IMR-90 (cell line): ENCODE results near the gene ARHGAP10. TPM values are rescaled to one million over a fixed set of nuclear protein-coding genes. Genes with fewer than 3 reads are reported as not detected.
A peak's percentile ranks its signal among the peaks of the same experiment; 100 is the strongest.

Source experiments
- ATAC-seq: fragments of 200-7000 bp; cut with Tn5 transposase; 2 replicates; pipeline ENCODE4 v1.9.1; 2020; ENCODE audit warnings: low read depth, mild to moderate bottlenecking, moderate library complexity
- BruUV-seq: library from RNA; stranded (reverse); fragments of 400-500 nt; replicated peaks from 2 replicates; lab custom pipeline; 2021; lab: Mats Ljungman, UMichigan
- CTCF ChIA-PET: fragments of 300-600 bp; formaldehyde crosslinking; extraction: SDS; loops from one replicate; lab custom pipeline; 2021; ENCODE audit warnings: antibody characterized with exemption; lab: Yijun Ruan, JAX
- POLR2A ChIA-PET: fragments of 300-600 bp; sonication (Branson Sonifier 250); formaldehyde crosslinking; loops from one replicate; lab custom pipeline; 2022; ENCODE audit warnings: antibody characterized with exemption; ENCODE audit not compliant: unreplicated experiment; lab: Charles Lee
- DNase-seq: peaks from one replicate; pipeline ENCODE4 v3.0.0; 2013
- H2AFZ ChIP-seq: replicated peaks from 2 replicates; pipeline ENCODE3; 2013; ENCODE audit warnings: low read length, mild to moderate bottlenecking; ENCODE audit not compliant: poor library complexity
- H2AK5ac ChIP-seq: 2 replicates; pipeline ENCODE4 v1.6.1; 2013; ENCODE audit warnings: low read depth, low read length, inconsistent platforms
- H2AK9ac ChIP-seq: replicated peaks from 2 replicates; pipeline ENCODE3; 2013; ENCODE audit warnings: mild to moderate bottlenecking, low read depth, low read length, moderate library complexity; ENCODE audit not compliant: poor library complexity
- H2BK120ac ChIP-seq: 2 replicates; pipeline ENCODE4 v1.6.1; 2013; ENCODE audit warnings: low read depth, low read length, inconsistent platforms
- H2BK15ac ChIP-seq: 3 replicates; pipeline ENCODE4 v1.6.1; 2013; ENCODE audit warnings: low read depth, low read length, inconsistent platforms
- H2BK20ac ChIP-seq: 2 replicates; pipeline ENCODE4 v1.6.1; 2013; ENCODE audit warnings: low read depth, mild to moderate bottlenecking, inconsistent platforms, low read length, moderate library complexity
- H2BK5ac ChIP-seq: 2 replicates; pipeline ENCODE4 v1.6.1; 2013; ENCODE audit warnings: mild to moderate bottlenecking, low read depth, low read length, inconsistent platforms; ENCODE audit not compliant: poor library complexity, severe bottlenecking
- H3K14ac ChIP-seq: replicated peaks from 2 replicates; pipeline ENCODE4 v1.6.1; 2013; ENCODE audit warnings: low read depth, low read length, inconsistent platforms
- H3K18ac ChIP-seq: 2 replicates; pipeline ENCODE4 v1.6.1; 2013; ENCODE audit warnings: low read depth, low read length, control low read depth
- H3K23ac ChIP-seq: 2 replicates; pipeline ENCODE4 v1.6.1; 2013; ENCODE audit warnings: low read depth, low read length, inconsistent platforms
- H3K27ac ChIP-seq: 2 replicates; pipeline ENCODE4 v1.5.1; 2013; ENCODE audit warnings: mild to moderate bottlenecking, control low read depth, low read length; ENCODE audit not compliant: insufficient read depth
- H3K27me3 ChIP-seq: 2 replicates; pipeline ENCODE4 v1.6.1; 2013; ENCODE audit warnings: low read length; ENCODE audit not compliant: control insufficient read depth, insufficient read depth
- H3K36me3 ChIP-seq: 2 replicates; pipeline ENCODE4 v1.6.1; 2013; ENCODE audit warnings: low read length, mixed read lengths; ENCODE audit not compliant: control insufficient read depth, insufficient read depth
- H3K4ac ChIP-seq: 2 replicates; pipeline ENCODE4 v1.6.1; 2013; ENCODE audit warnings: low read depth, low read length, inconsistent platforms
- H3K4me1 ChIP-seq: 2 replicates; pipeline ENCODE4 v1.6.1; 2013; ENCODE audit warnings: low read length, mixed read lengths; ENCODE audit not compliant: control insufficient read depth, insufficient read depth
- H3K4me2 ChIP-seq: 2 replicates; pipeline ENCODE4 v1.6.1; 2013; ENCODE audit warnings: low read depth, mild to moderate bottlenecking, control low read depth, low read length, moderate library complexity
- H3K4me3 ChIP-seq: 2 replicates; pipeline ENCODE4 v1.5.1; 2013; ENCODE audit warnings: low read depth, mild to moderate bottlenecking, control low read depth, low read length, moderate library complexity; ENCODE audit not compliant: insufficient read depth
- H3K56ac ChIP-seq: 2 replicates; pipeline ENCODE4 v1.6.1; 2013; ENCODE audit warnings: low read length, inconsistent platforms; ENCODE audit not compliant: insufficient read depth; ENCODE audit errors: extremely low read depth
- H3K79me1 ChIP-seq, 2 experiments: 2 replicates each; pipeline ENCODE4 v1.6.1; 2013; ENCODE audit warnings: low read length in 2 of 2, inconsistent platforms in 1 of 2, low read depth in 1 of 2
- H3K9ac ChIP-seq: 2 replicates; pipeline ENCODE4 v1.6.1; 2013; ENCODE audit warnings: low read depth, low read length, control low read depth
- H3K9me1 ChIP-seq: 2 replicates; pipeline ENCODE4 v1.6.1; 2013; ENCODE audit warnings: low read length, inconsistent platforms; ENCODE audit not compliant: insufficient read depth
- H3K9me3 ChIP-seq: 2 replicates; pipeline ENCODE4 v1.6.1; 2013; ENCODE audit warnings: low read length; ENCODE audit not compliant: control insufficient read depth, insufficient read depth
- H4K20me1 ChIP-seq: 2 replicates; pipeline ENCODE4 v1.6.1; 2013; ENCODE audit warnings: low read length, inconsistent platforms; ENCODE audit not compliant: insufficient read depth
- H4K5ac ChIP-seq: 2 replicates; pipeline ENCODE4 v1.6.1; 2013; ENCODE audit warnings: mild to moderate bottlenecking, low read depth, low read length, control low read depth
- H4K8ac ChIP-seq, 2 experiments: 2 replicates each; pipeline ENCODE4 v1.6.1; 2013; ENCODE audit warnings: low read depth in 2 of 2, low read length in 2 of 2, control low read depth in 1 of 2, inconsistent platforms in 1 of 2
- H4K91ac ChIP-seq: 2 replicates; pipeline ENCODE4 v1.6.1; 2013; ENCODE audit warnings: low read depth, low read length, inconsistent platforms; ENCODE audit not compliant: insufficient read depth
- FOS ChIP-seq: fragments of 150-350 bp; IDR thresholded peaks from 2 replicates; pipeline ENCODE4 v1.6.1; 2016; ENCODE audit warnings: low read depth, low read length
- MAFK ChIP-seq: IDR thresholded peaks from 2 replicates; pipeline ENCODE4 v1.6.1; 2012; ENCODE audit warnings: low read depth, low read length, improper control_type of control experiment
- MAZ ChIP-seq: IDR thresholded peaks from 2 replicates; pipeline ENCODE4 v1.6.1; 2012; ENCODE audit warnings: low read depth, mild to moderate bottlenecking, low read length, improper control_type of control experiment, moderate library complexity, borderline replicate concordance
- RCOR1 ChIP-seq: IDR thresholded peaks from 2 replicates; pipeline ENCODE4 v1.6.1; 2012; ENCODE audit warnings: mild to moderate bottlenecking, low read length, improper control_type of control experiment; ENCODE audit not compliant: insufficient replicate concordance
- WGBS, 2 experiments: methylation state at CpG; one replicate each; pipeline versions ENCODE4 v1.1.5 to v1.1.7; 2013; ENCODE audit warnings: missing lambda C conversion rate in 2 of 2; ENCODE audit not compliant: insufficient read length in 1 of 2; ENCODE audit errors: extremely low coverage in 2 of 2; 5-methylcytosine and 5-hydroxymethylcytosine counted together
- dilution Hi-C: fragments of 300-500 bp; cut with HindIII; formaldehyde crosslinking; loops from one replicate; pipeline ENCODE4 v1.14.3; 2018; ENCODE audit warnings: low sequenced_read_pairs; ENCODE audit not compliant: unreplicated experiment
- in situ Hi-C: fragments of 300-500 bp; cut with MboI; formaldehyde crosslinking; loops from 3 replicates; pipeline ENCODE4 v1.14.3; 2019; ENCODE audit warnings: low sequenced_read_pairs, inconsistent platforms, mixed read lengths
- intact Hi-C: fragments of 100-400 bp; cut with micrococcal nuclease; formaldehyde crosslinking; loops from 2 replicates; pipeline ENCODE4 v1.10.0; 2022
- polyA plus RNA-seq, 3 experiments: library from polyadenylated mRNA; depleted of rRNA; stranded (reverse); fragments of >200 nt; gene quantifications; 2 replicates each; pipeline ENCODE4 v1.2.3, GENCODE V29; 2012; ENCODE audit warnings: low replicate concordance in 1 of 3
- total RNA-seq: library from RNA; depleted of rRNA; stranded (reverse); fragments of >200 nt; gene quantifications from 2 replicates; pipeline ENCODE4 v1.2.3, GENCODE V29; 2012
- TF ChIP-seq, protein P1 (sequence below): fragments of 150-350 bp; IDR thresholded peaks from 2 replicates; pipeline ENCODE4 v1.6.1; 2017; ENCODE audit warnings: mild to moderate bottlenecking, antibody characterized with exemption, low read length, low read depth
- TF ChIP-seq, protein P2 (sequence below): fragments of 150-350 bp; IDR thresholded peaks from 2 replicates; pipeline ENCODE4 v1.6.1; 2016; ENCODE audit warnings: low read depth, mild to moderate bottlenecking, low read length, moderate library complexity, borderline replicate concordance

ARHGAP10 gene
- total and polyA plus RNA-seq, 2 of the 4 experiments (the other 2 are of a cell fraction): 27.1 to 29.4 TPM

GRCh38 chr4:147866532-147867271, 134.8 kb downstream of the ARHGAP10 start (continued):
- TF ChIP-seq MAZ (no peak), FOS (no peak)

DNA sequence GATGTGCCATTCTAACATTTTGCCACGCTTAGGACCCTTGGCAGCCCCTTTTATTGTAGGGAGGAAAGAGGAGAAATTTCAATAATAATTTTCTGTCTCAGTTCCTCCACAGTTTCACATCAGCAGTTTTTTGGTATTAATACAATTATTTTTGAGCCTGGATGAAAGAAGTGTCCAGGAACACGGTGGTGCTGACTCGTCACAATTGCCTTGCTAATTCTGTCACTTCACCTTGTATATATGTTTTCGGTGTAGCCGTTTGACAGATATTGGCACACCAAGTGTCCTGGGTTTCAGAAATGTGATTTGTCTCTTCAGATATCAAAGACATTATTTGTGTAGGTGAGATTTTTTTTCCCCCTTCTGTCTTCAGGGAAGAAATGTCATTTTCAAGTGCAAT, 142.2 kb downstream of the ARHGAP10 start:
- no peak overlapping the region for H2BK120ac ChIP-seq
- H3K9me3 ChIP-seq: no peaks in the 10 kb centered on the region
- H2BK20ac ChIP-seq: no peak overlapping the region
- ATAC-seq (no peak), DNase-seq (no peak)
- H3K4me2 ChIP-seq: no peak overlapping the region
- H3K56ac ChIP-seq: no peak overlapping the region
- BruUV-seq: no TSS peak
- TF ChIP-seq RCOR1: no peak
- TF ChIP-seq MAZ: no peak
- TF ChIP-seq, protein P1, sequence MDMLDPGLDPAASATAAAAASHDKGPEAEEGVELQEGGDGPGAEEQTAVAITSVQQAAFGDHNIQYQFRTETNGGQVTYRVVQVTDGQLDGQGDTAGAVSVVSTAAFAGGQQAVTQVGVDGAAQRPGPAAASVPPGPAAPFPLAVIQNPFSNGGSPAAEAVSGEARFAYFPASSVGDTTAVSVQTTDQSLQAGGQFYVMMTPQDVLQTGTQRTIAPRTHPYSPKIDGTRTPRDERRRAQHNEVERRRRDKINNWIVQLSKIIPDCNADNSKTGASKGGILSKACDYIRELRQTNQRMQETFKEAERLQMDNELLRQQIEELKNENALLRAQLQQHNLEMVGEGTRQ: no peak
- peak; percentile 88 for TF ChIP-seq MAFK
- TF ChIP-seq, protein P2, sequence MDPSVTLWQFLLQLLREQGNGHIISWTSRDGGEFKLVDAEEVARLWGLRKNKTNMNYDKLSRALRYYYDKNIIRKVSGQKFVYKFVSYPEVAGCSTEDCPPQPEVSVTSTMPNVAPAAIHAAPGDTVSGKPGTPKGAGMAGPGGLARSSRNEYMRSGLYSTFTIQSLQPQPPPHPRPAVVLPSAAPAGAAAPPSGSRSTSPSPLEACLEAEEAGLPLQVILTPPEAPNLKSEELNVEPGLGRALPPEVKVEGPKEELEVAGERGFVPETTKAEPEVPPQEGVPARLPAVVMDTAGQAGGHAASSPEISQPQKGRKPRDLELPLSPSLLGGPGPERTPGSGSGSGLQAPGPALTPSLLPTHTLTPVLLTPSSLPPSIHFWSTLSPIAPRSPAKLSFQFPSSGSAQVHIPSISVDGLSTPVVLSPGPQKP: no peak
- no peak for TF ChIP-seq FOS
- no peak overlapping the region for H4K8ac ChIP-seq
- H3K4ac ChIP-seq: no peak overlapping the region
- in situ Hi-C loops (loop anchor here (25.0 kb wide), 1 partner anchor 362 kb away; no protein-coding TSS in a partner anchor), intact Hi-C loops (no loop called here), dilution Hi-C loops (no loop called here)
- 0 out of 2 replicates have a peak, but pooled peaks cover 9% of the 10 kb centered on the region for H3K9me1 ChIP-seq
- POLR2A ChIA-PET: interaction anchor here (0.6 to 0.7 kb wide), 2 partner anchors 579 to 766 kb away, joined by 4 to 7 read pairs; no protein-coding TSS in a partner anchor
- H4K91ac ChIP-seq: no peak overlapping the region
- no peak overlapping the region for H2AFZ ChIP-seq
- peaks cover 2% of the 10 kb centered on the region for H3K4me1 ChIP-seq
- H4K5ac ChIP-seq: no peak overlapping the region
- H3K18ac ChIP-seq: no peak overlapping the region
- H3K79me1 ChIP-seq: peaks cover 13 to 31% of the 10 kb centered on the region in 2 experiments
- H3K27me3 ChIP-seq: no peaks in the 10 kb centered on the region
- H3K23ac ChIP-seq: no peak overlapping the region
- H2BK15ac ChIP-seq: no peak overlapping the region
- CTCF ChIA-PET: no interaction called here
- H4K20me1 ChIP-seq: no peaks in the 10 kb centered on the region
- no peak overlapping the region for H3K27ac ChIP-seq
- no peak overlapping the region for H3K14ac ChIP-seq
- H2BK5ac ChIP-seq: no peak overlapping the region
- H2AK9ac ChIP-seq: no peak overlapping the region
- no peak overlapping the region for H3K9ac ChIP-seq
- no peak overlapping the region for H3K4me3 ChIP-seq
- no CpG with 5 or more reads among the region's 5 CpGs for WGBS, 2 experiments
- H3K36me3 ChIP-seq: peaks cover 21% of the 10 kb centered on the region
- no peak overlapping the region for H2AK5ac ChIP-seq
